ENCODE measurements around the gene ADCY5. TPM values are rescaled to one million over a fixed set of nuclear protein-coding genes. Genes with fewer than 3 reads are reported as not detected.

ADCY5 gene
- total RNA-seq, 1 experiment from 2014 or later: 0.24 TPM

DNA sequence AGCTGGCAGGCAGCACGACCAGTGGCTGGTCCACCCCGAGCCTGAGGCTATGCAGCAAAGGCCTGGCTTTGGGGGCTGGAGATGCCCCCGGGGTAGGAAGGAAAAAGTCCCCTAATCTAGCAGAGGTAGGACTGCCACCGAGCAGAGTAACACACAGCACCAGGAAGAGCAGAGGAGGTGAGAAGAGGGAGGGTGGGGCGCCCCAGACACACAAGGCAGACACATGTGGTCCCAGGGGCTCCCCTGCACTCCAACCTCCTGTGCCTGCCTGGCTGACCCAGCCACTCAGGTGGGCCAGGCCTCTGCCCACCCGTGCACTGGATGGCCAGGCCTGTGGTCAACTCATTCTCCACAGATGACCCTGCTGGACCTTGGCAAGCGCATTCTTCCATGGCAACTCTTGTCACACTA, 112.4 kb downstream of the ADCY5 start:
- Histone ChIP-seq H3K9me2 (ENCODE audit: insufficient read depth) (no peaks in the 10 kb centered on the region), H3F3A (ENCODE audit: insufficient read depth, low read depth) (no peaks in the 10 kb centered on the region), H3K4me2 (no peak overlapping the region), H3K4me3 (no peak overlapping the region), H3K27ac (no peak overlapping the region), H3K9me3 (ENCODE audit: insufficient read depth, low read depth) (no peaks in the 10 kb centered on the region), H3K27me3 (ENCODE audit: insufficient read depth, low read depth) (no peaks in the 10 kb centered on the region), H3K4me1 (replicated peaks; ENCODE audit: insufficient read depth) (no peaks in the 10 kb centered on the region), H3K79me2 (ENCODE audit: low read depth) (no peaks in the 10 kb centered on the region), H2AFZ (no peak overlapping the region), H4K20me1 (ENCODE audit: insufficient read depth) (no peaks in the 10 kb centered on the region), H3K36me3 (ENCODE audit: low read depth) (no peaks in the 10 kb centered on the region)
- POLR2A ChIA-PET (ENCODE audit: unreplicated experiment): no interaction called here
- no peak for DNase-seq
- CTCF ChIA-PET: no interaction called here
- TF ChIP-seq, protein P1, sequence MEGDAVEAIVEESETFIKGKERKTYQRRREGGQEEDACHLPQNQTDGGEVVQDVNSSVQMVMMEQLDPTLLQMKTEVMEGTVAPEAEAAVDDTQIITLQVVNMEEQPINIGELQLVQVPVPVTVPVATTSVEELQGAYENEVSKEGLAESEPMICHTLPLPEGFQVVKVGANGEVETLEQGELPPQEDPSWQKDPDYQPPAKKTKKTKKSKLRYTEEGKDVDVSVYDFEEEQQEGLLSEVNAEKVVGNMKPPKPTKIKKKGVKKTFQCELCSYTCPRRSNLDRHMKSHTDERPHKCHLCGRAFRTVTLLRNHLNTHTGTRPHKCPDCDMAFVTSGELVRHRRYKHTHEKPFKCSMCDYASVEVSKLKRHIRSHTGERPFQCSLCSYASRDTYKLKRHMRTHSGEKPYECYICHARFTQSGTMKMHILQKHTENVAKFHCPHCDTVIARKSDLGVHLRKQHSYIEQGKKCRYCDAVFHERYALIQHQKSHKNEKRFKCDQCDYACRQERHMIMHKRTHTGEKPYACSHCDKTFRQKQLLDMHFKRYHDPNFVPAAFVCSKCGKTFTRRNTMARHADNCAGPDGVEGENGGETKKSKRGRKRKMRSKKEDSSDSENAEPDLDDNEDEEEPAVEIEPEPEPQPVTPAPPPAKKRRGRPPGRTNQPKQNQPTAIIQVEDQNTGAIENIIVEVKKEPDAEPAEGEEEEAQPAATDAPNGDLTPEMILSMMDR (conservative IDR thresholded peaks at IDR 0.05): no peak
- no peak for TF ChIP-seq EZH2 (IDR thresholded peaks at IDR 0.05; ENCODE audit: low read depth)
- BruUV-seq (replicated peaks): no TSS peak
- intact Hi-C loops (cut with micrococcal nuclease; ENCODE audit: unreplicated experiment): no loop called here

DNA sequence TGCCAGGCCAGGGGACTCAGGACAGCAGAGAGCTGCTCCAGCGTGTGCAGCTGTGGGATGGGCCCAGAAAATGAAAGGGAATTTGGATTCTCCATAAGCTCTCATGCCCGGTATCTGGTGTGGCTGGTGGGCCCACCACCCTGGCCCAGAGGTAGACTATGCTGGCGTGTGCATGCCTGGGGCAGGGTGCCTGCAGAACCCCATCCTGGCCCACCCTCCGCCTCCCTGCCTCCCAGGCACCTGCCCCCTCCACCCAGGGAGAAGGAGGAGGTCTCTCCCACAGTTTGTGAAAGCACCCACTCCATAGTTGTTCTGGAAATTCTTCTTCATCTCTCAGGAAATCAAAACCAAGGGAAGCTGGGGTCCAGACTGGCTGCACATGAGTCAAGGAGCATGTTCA, 112.9 kb downstream of the ADCY5 start:
- H3K4me2 ChIP-seq: no peak overlapping the region
- ChIA-PET CTCF (no interaction called here), POLR2A (ENCODE audit: unreplicated experiment) (no interaction called here)
- H3F3A ChIP-seq (ENCODE audit: insufficient read depth, low read depth): no peaks in the 10 kb centered on the region
- H4K20me1 ChIP-seq (ENCODE audit: insufficient read depth): no peaks in the 10 kb centered on the region
- no peak for DNase-seq
- no peaks in the 10 kb centered on the region for H3K9me3 ChIP-seq (ENCODE audit: insufficient read depth, low read depth)
- intact Hi-C loops (cut with micrococcal nuclease; ENCODE audit: unreplicated experiment): no loop called here
- TF ChIP-seq, protein P1 (conservative IDR thresholded peaks at IDR 0.05): no peak
- no peak for TF ChIP-seq EZH2 (IDR thresholded peaks at IDR 0.05; ENCODE audit: low read depth)
- no peaks in the 10 kb centered on the region for H3K27me3 ChIP-seq (ENCODE audit: insufficient read depth, low read depth)
- no peaks in the 10 kb centered on the region for H3K36me3 ChIP-seq (ENCODE audit: low read depth)
- BruUV-seq (replicated peaks): no TSS peak
- H3K4me1 ChIP-seq (replicated peaks; ENCODE audit: insufficient read depth): no peaks in the 10 kb centered on the region
- no peak overlapping the region for H3K4me3 ChIP-seq
- no peaks in the 10 kb centered on the region for H3K9me2 ChIP-seq (ENCODE audit: insufficient read depth)
- no peaks in the 10 kb centered on the region for H3K79me2 ChIP-seq (ENCODE audit: low read depth)
- no peak overlapping the region for H3K27ac ChIP-seq
- no peak overlapping the region for H2AFZ ChIP-seq

DNA sequence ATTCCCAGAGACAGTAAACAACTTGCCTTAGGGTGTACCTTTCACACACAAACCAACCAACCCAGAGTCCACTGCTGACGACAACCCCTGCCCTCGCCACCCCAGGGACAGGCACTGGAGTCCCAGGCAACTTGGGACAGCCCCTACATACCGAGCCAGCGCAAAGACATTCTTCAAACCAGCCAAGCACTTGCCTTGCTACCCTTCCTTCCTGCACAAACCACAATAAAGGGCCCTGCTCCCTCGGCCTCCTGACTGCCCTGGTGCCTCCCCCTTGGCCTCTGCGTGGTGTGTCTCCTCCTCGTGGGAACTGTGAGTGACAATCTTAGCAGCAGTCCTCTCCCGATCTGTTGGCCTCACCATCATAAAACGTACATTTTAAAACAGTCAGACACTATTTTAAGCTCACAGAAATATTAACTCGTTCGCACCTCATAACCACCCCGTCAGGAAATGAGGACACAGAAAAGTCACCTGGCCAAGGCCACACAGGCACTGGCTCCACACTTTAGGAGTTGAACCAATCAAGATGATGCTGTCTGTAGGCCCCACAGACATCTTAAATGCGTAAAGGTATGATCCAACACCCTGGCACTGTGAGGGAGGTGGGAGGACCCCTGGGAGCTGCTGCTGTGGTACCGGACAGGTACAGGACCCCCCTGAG, 113.8 kb downstream of the ADCY5 start:
- H3K79me2 ChIP-seq (ENCODE audit: low read depth): no peaks in the 10 kb centered on the region
- H3K27ac ChIP-seq: no peak overlapping the region
- H4K20me1 ChIP-seq (ENCODE audit: insufficient read depth): no peaks in the 10 kb centered on the region
- TF ChIP-seq EZH2 (IDR thresholded peaks at IDR 0.05; ENCODE audit: low read depth): no peak
- TF ChIP-seq, protein P1 (conservative IDR thresholded peaks at IDR 0.05): no peak
- CTCF ChIA-PET: no interaction called here
- no peaks in the 10 kb centered on the region for H3K9me2 ChIP-seq (ENCODE audit: insufficient read depth)
- BruUV-seq (replicated peaks): no TSS peak
- H2AFZ ChIP-seq: no peak overlapping the region
- H3K4me3 ChIP-seq: no peak overlapping the region
- no peak overlapping the region for H3K4me2 ChIP-seq
- no peaks in the 10 kb centered on the region for H3F3A ChIP-seq (ENCODE audit: insufficient read depth, low read depth)
- no peaks in the 10 kb centered on the region for H3K4me1 ChIP-seq (replicated peaks; ENCODE audit: insufficient read depth)
- DNase-seq: no peak
- no peaks in the 10 kb centered on the region for H3K27me3 ChIP-seq (ENCODE audit: insufficient read depth, low read depth)
- POLR2A ChIA-PET (ENCODE audit: unreplicated experiment): no interaction called here
- H3K36me3 ChIP-seq (ENCODE audit: low read depth): no peaks in the 10 kb centered on the region
- no peaks in the 10 kb centered on the region for H3K9me3 ChIP-seq (ENCODE audit: insufficient read depth, low read depth)
- intact Hi-C loops (cut with micrococcal nuclease; ENCODE audit: unreplicated experiment): no loop called here
